IPS-15b (cell line): ENCODE data around the gene ACOT11.

ENCODE experiments used
- H3K27me3 ChIP-seq: one replicate; pipeline ENCODE4 v1.6.1; 2013; ENCODE audit warnings: low read length; ENCODE audit not compliant: control insufficient read depth, insufficient read depth
- H3K36me3 ChIP-seq: one replicate; pipeline ENCODE4 v1.6.1; 2013; ENCODE audit warnings: low read length; ENCODE audit not compliant: control insufficient read depth, insufficient read depth
- H3K4me1 ChIP-seq: one replicate; pipeline ENCODE4 v1.6.1; 2013; ENCODE audit warnings: mild to moderate bottlenecking, low read length; ENCODE audit not compliant: control insufficient read depth, insufficient read depth
- H3K4me3 ChIP-seq: one replicate; pipeline ENCODE4 v1.5.1; 2013; ENCODE audit warnings: low read depth, low read length
- H3K9ac ChIP-seq: one replicate; pipeline ENCODE4 v1.6.1; 2013; ENCODE audit warnings: low read depth, mild to moderate bottlenecking, low read length
- H3K9me3 ChIP-seq: one replicate; pipeline ENCODE4 v1.6.1; 2013; ENCODE audit warnings: mild to moderate bottlenecking, low read length; ENCODE audit not compliant: control insufficient read depth, insufficient read depth

ACOT11 gene

GRCh38 chr1:54542120-54542961 is 5.7 kb upstream of the ACOT11 start:
- Histone ChIP-seq H3K4me3 (peak overlapping the region; percentile 67), H3K36me3 (peaks cover 2% of the 10 kb centered on the region), H3K9ac (peak overlapping the region; percentile 87), H3K27me3 (no peaks in the 10 kb centered on the region), H3K9me3 (no peaks in the 10 kb centered on the region), H3K4me1 (peaks cover 12% of the 10 kb centered on the region)

DNA sequence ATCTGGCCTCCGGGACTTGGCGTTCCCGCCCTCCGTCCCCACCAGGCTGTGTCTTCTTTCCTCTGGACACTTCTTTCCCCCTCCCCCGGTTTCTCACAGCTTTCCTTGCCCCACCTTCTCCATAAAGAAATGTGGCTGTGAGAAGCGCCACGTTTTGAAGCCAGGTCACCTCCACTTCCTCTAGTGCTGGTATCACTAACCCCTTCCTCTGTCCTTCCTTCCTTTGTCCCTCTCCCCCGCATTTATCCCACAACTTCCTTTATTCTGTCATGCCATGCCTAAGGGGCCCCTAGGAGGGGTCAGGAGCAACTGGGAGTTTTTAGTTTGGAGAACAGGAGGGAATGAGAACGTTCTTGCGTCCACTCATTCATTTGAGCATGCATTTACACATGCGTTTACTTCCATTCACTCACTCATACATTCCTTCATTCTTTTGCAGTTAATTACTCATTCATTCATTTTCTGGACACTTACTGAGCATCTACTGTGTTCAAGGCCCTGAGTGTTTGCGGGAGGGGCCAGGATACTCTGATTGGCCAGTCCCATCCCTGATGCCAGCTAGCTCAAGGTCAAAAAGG is 5.0 kb upstream of the ACOT11 start:
- Histone ChIP-seq H3K4me1 (peaks cover 12% of the 10 kb centered on the region), H3K4me3 (peak overlapping the region; percentile 67), H3K9me3 (no peaks in the 10 kb centered on the region), H3K27me3 (no peaks in the 10 kb centered on the region), H3K36me3 (peaks cover 2% of the 10 kb centered on the region), H3K9ac (peak overlapping the region; percentile 87)

DNA sequence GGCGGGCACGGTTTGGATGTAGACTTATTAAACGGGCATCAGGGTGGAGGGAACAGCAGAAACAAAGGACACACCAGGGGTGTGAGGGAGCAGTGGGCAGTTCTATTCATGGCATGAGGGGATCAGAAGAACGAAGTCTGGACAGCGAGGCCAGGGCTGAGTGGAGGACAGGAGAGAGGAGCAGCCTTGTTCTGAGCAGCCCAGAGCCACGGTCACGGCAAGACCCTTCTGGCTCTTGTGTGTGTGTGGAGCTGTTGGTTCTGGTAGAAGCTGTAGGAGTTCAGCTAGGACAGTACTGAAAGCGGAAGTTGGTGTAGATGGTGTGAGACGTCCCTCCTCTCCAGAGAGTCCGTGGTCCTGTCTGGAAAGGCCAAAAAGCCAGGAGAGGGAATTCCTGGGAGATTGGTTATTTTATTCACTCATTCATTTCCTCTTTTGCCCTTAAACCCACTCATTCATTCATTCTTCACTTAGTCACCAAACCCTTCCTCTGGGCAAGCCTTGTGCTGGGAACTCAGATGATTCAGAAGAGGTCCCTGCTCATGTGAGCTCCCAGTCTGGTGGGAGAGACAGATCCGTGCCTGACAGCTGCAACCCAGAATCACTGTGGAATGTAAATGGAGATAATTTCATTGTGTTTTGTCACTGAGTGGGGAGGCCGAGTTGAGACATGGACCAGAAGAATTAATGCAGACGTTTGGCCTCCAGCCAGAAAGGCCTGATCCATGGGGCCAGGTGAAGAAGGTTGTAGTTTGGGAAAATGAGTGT is 4.1 kb upstream of the ACOT11 start:
- Histone ChIP-seq H3K9me3 (no peaks in the 10 kb centered on the region), H3K4me1 (peaks cover 12% of the 10 kb centered on the region), H3K27me3 (no peaks in the 10 kb centered on the region), H3K9ac (no peak overlapping the region), H3K4me3 (peak overlapping the region; percentile 67), H3K36me3 (peaks cover 2% of the 10 kb centered on the region)

GRCh38 chr1:54545916-54546635 is 2.0 kb upstream of the ACOT11 start:
- no peaks in the 10 kb centered on the region for H3K9me3 ChIP-seq
- H3K9ac ChIP-seq: no peak overlapping the region
- H3K4me1 ChIP-seq: peaks cover 9% of the 10 kb centered on the region
- no peaks in the 10 kb centered on the region for H3K27me3 ChIP-seq
- peaks cover 2% of the 10 kb centered on the region for H3K36me3 ChIP-seq
- H3K4me3 ChIP-seq: no peak overlapping the region

DNA sequence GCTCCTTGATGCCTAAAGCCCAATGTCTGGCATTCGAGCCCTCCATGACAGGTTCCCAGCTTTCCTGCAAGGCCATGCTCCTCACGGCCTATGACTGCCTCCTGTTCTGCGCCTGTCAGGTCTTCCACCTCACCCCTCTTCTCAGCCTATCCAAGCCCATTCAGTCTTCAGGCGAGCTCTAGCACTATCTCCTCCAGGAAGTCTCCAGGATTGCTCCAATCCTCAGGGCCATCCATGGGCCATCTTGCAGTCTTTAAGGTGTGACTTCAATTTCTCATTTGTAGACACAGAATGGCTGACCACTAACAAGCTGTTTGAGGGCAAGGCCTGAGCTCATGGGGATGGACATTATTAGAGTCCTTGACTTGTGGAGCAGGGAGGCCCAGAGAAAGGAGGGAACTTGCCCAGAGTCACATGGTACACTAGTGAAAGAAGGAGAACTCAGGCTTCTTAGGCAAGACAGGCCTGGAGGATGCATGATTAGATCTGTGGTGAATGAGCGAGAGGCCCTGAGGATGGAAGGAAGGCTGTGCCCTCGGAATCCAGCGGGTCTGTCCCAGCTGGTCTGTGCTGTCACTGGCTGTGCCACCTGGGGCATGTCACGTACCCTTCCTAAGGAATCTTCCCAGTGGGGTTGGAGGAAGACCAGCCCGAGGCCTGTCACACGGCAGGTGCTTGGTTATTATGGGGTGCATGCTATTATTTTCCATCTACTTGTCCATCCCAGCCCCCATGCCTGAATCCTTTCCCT is 1.2 kb upstream of the ACOT11 start:
- H3K4me1 ChIP-seq: peaks cover 7% of the 10 kb centered on the region

DNA sequence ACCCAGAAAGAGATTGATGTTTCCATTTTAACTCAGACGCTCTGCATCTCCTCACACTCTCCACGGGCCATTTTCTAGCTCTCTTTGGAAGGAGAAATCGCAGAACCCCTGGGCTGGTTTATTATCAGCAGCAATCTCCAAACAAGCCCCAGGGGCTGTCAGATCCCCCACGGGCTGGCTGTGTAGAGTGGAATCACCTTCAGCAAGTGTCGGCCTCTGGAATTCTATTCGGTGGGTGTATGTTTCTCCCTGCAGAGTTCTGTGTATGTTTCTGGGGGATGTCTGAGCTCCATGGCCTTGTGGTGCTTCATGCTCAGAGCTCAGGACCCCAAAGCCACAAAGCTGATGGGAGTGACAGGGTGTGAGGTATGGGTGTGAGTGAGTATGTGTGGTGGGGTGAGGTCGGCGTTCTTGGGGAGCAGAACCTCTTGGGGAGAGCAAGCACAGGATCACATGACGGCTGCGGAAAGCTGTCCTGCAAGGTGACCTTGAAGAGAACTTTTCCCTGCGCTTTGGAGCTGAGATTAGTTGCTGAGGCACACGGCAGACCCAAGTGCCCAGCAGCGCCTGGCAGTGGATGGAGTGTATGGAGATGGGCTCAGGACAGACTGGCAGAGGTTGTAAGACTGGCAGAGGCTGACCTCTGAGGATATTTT is 489 bp downstream of the ACOT11 start:
- Histone ChIP-seq H3K36me3 (peaks cover 2% of the 10 kb centered on the region), H3K9me3 (no peaks in the 10 kb centered on the region), H3K27me3 (no peaks in the 10 kb centered on the region), H3K4me3 (no peak overlapping the region), H3K9ac (no peak overlapping the region), H3K4me1 (no peaks in the 10 kb centered on the region)

More for the DNA sequence above, 1.2 kb upstream of the ACOT11 start:
- Histone ChIP-seq H3K9me3 (no peaks in the 10 kb centered on the region), H3K27me3 (no peaks in the 10 kb centered on the region), H3K9ac (no peak overlapping the region), H3K36me3 (peaks cover 2% of the 10 kb centered on the region), H3K4me3 (no peak overlapping the region)

DNA sequence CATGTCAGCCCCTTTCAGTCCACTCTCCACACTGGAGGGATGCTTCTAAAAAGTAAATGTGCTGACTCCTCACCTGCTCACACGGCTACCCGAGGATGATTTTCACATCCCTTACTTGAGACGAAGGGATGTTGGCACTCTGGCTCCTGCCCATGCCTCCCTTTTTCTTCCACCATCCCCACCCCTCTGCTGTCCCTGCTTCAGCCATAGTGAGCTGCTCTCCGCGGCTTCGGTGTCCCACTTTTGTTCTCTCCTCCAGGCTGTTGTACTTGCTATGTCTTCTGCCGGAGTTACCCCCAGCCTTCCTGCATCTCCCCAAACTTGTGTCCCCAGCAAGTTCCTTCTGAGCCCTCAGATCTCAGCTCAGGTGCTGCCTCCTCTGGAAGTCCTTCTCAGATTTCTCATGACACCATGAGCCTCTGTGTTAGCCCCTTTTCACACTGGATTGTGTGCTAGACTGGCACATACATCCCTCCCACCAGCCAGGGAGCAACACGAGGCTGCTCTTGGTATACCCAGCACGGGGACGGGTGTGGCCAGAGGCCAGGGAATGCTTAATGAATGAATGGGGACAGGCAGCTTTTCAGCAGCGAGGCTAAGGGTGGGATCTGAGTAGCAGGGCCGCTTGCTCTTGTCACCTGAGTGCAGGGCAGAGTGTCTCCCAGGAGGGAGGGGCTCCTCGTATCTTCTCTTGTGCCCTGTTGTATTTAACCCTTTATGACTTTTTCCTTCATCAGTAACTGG is 1.3 kb downstream of the ACOT11 start:
- no peaks in the 10 kb centered on the region for H3K4me1 ChIP-seq
- no peak overlapping the region for H3K9ac ChIP-seq
- no peaks in the 10 kb centered on the region for H3K27me3 ChIP-seq
- no peak overlapping the region for H3K4me3 ChIP-seq
- H3K36me3 ChIP-seq: peaks cover 2% of the 10 kb centered on the region
- H3K9me3 ChIP-seq: no peaks in the 10 kb centered on the region

DNA sequence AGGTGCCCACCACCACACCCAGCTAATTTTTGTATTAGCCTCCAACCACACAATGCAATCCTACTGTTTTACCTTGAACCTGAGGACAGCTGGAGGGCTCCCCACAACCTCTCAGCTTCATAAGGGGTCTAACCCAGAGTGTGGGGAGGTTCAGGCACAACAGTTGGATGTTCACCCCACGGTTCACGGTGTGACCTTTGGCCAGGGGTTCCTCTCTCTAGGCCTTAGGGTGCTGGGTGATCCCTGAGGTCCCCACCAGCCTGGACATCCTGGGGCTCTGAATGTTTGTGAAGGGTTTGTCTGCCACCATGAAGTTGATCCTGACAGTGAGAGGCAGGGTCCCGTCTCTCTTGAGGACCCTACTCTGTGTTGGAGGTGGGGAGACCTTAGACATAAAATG is 3.9 kb downstream of the ACOT11 start:
- H3K9ac ChIP-seq: no peak overlapping the region
- no peaks in the 10 kb centered on the region for H3K4me1 ChIP-seq
- no peaks in the 10 kb centered on the region for H3K27me3 ChIP-seq
- H3K4me3 ChIP-seq: no peak overlapping the region
- no peaks in the 10 kb centered on the region for H3K9me3 ChIP-seq
- H3K36me3 ChIP-seq: no peaks in the 10 kb centered on the region

GRCh38 chr1:54553602-54554313 is 5.7 kb downstream of the ACOT11 start:
- no peak overlapping the region for H3K9ac ChIP-seq
- H3K36me3 ChIP-seq: no peaks in the 10 kb centered on the region
- no peak overlapping the region for H3K4me3 ChIP-seq
- no peaks in the 10 kb centered on the region for H3K27me3 ChIP-seq
- H3K4me1 ChIP-seq: no peaks in the 10 kb centered on the region
- no peaks in the 10 kb centered on the region for H3K9me3 ChIP-seq

DNA sequence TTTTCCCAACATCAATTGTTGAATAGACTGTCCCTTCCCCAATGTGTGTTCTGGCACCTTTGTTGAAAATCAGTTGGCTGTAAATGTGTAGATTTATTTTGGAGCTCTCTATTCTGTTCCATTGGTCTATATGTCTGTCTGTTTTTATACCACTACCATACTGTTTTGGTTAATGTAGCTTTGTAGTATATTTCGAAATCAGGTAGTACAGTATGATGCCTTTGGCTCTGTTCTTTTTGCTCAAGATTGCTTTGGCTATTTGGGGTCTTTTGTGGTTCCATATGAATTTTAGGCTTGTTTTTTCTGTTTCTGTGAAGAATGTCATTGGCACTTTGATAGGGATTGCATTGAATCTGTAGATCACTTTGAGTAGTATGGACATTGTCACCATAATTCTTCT is 8.1 kb downstream of the ACOT11 start:
- Histone ChIP-seq H3K9me3 (no peaks in the 10 kb centered on the region), H3K4me1 (no peaks in the 10 kb centered on the region), H3K4me3 (no peak overlapping the region), H3K36me3 (no peaks in the 10 kb centered on the region), H3K27me3 (no peaks in the 10 kb centered on the region), H3K9ac (no peak overlapping the region)
